Measurements from ENCODE around the gene GJA1.

DNA sequence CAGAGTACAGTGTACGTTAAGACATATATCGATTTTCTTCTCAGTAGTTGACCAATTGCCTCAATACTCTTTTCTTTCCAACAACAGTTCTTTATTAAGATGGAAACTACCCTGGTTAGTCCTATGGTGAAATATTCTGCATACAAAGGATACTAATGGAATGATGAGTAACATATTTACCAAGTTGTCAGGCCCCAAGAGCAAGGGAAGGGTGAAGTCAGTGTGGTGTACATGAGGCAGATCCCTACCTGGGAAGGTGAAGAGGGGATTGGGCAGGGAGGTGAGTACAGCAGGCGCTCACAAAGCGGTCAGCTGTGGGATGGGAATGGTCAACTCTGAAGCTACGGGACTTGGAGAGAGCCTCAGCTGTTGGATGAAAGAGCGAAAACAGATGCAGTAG lies 29.7 kb downstream of the GJA1 start:
- TF ChIP-seq, protein P1, sequence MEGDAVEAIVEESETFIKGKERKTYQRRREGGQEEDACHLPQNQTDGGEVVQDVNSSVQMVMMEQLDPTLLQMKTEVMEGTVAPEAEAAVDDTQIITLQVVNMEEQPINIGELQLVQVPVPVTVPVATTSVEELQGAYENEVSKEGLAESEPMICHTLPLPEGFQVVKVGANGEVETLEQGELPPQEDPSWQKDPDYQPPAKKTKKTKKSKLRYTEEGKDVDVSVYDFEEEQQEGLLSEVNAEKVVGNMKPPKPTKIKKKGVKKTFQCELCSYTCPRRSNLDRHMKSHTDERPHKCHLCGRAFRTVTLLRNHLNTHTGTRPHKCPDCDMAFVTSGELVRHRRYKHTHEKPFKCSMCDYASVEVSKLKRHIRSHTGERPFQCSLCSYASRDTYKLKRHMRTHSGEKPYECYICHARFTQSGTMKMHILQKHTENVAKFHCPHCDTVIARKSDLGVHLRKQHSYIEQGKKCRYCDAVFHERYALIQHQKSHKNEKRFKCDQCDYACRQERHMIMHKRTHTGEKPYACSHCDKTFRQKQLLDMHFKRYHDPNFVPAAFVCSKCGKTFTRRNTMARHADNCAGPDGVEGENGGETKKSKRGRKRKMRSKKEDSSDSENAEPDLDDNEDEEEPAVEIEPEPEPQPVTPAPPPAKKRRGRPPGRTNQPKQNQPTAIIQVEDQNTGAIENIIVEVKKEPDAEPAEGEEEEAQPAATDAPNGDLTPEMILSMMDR (IDR thresholded peaks at IDR 0.05): no peak
- TF ChIP-seq POLR2AphosphoS5 (IDR thresholded peaks at IDR 0.05) (no peak), EP300 (IDR thresholded peaks at IDR 0.05) (no peak), POLR2A (IDR thresholded peaks at IDR 0.05) (no peak)
